Heart right ventricle (tissue), 16 donors: ENCODE data around the gene PREPL. TPM values are rescaled to one million over a fixed set of nuclear protein-coding genes. Genes with fewer than 3 reads are reported as not detected.

Experiments
- ATAC-seq, 8 donors: fragments of 200-7000 bp; cut with Tn5 transposase; one replicate each; pipeline ENCODE4 v1.9.1; 2020; ENCODE audit warnings: mild to moderate bottlenecking in 8 of 8, moderate library complexity in 8 of 8, moderate number of reproducible peaks in 1 of 8
- DNase-seq, 2 donors: peaks; one replicate each; pipeline ENCODE4 v3.0.0-alpha.2; 2020
- H3K27ac ChIP-seq, 10 donors: fragments of 200-600 bp; sonication (generic) in 2 of 10; one replicate each; pipeline versions ENCODE4 v1.5.0 to v1.8.0; 2020 to 2022; ENCODE audit warnings: mild to moderate bottlenecking in 3 of 10
- H3K27me3 ChIP-seq, 7 donors: fragments of 200-600 bp; one replicate each; pipeline ENCODE4 v1.8.0; 2021 to 2022; ENCODE audit warnings: mild to moderate bottlenecking in 2 of 7
- H3K36me3 ChIP-seq, 9 donors: fragments of 200-600 bp; sonication (generic) in 1 of 9; one replicate each; pipeline versions ENCODE4 v1.5.0 to v1.8.0; 2020 to 2022; ENCODE audit warnings: mild to moderate bottlenecking in 2 of 9
- H3K4me1 ChIP-seq, 9 donors: fragments of 200-600 bp; sonication (generic) in 1 of 9; one replicate each; pipeline versions ENCODE4 v1.5.0 to v1.8.0; 2020 to 2022; ENCODE audit warnings: mild to moderate bottlenecking in 4 of 9
- H3K4me3 ChIP-seq, 10 donors: fragments of 200-600 bp; sonication (generic) in 2 of 10; one replicate each; pipeline versions ENCODE4 v1.5.0 to v1.8.0; 2020 to 2022; ENCODE audit warnings: mild to moderate bottlenecking in 7 of 10, moderate library complexity in 2 of 10
- H3K9me3 ChIP-seq, 11 donors: fragments of 200-600 bp in 10 of 11; sonication (generic) in 2 of 11; one replicate each; pipeline versions ENCODE4 v1.5.0 to v1.8.0; 2013 to 2022; ENCODE audit warnings: mild to moderate bottlenecking in 2 of 11, control low read depth in 1 of 11, moderate library complexity in 1 of 11
- CTCF ChIP-seq, 9 donors: fragments of 200-600 bp; sonication (generic) in 2 of 9; IDR thresholded peaks; one replicate each; pipeline versions ENCODE4 v1.5.0 to v1.8.0; 2021 to 2022; ENCODE audit warnings: antibody characterized with exemption in 9 of 9, mild to moderate bottlenecking in 5 of 9, moderate library complexity in 1 of 9
- WGBS, 2 donors: extraction: QIAGEN DNeasy Blood & Tissue Kit; methylation state at CpG; one replicate each; pipeline ENCODE4 v1.1.7; 2013; ENCODE audit warnings: inconsistent platforms in 1 of 2; 5-methylcytosine and 5-hydroxymethylcytosine counted together
- intact Hi-C, 10 donors: fragments of 100-400 bp; cut with DNase I; formaldehyde crosslinking; loops; one replicate each; pipeline versions ENCODE4 v1.11.1 to v1.14.2; 2022
- polyA plus RNA-seq, 2 donors: library from polyadenylated mRNA; stranded (reverse); fragments of 200-250 nt; gene quantifications; one replicate each; pipeline ENCODE4 v1.2.3, GENCODE V29; 2013
- total RNA-seq, 10 donors: library from RNA; stranded (reverse); fragmentation: NEBNext Ultra II Directional in 3 of 10; extraction: Animal tissue kit (Norgen Biotek cat#: 25700) in 3 of 10; gene quantifications; one replicate each; pipeline versions ENCODE4 v1.2.1 to v1.2.4, GENCODE V29; 2021 to 2023
- donor health status: Arrhythmogenic right ventricular cardiomyopathy.
- donor health status: ischemic (EF 13 %, LVEDD 7.1; RV severe dilation, severe dysfunction).
- donor health status: healthy with polysubstance abuse.
- donor health status: DM: no; HTN: yes; CAD: no.
- donor health status: DM: no; HTN: no; CAD: no.
- donor health status: ischemic (EF 25% LVEDD 6.9; RV normal size, moderate dysfunction).
- donor health status: ischemic (EF 25% LVEDD 5.7; RV mildly dilated, moderate dysfunction).
- donor health status: healthy.
- donor health status: DM: yes; HTN: yes; CAD: no.
- donor health status: Ischemic cardiomyopathy.
- donor health status: ischemic (EF 35%, LVEDD 5.7; RV mildly dilated, moderate dysfunction).
- donor health status: nonischemic (EF 11% LVEDD 7.7; RV severe dilation, severe dysfunction).
- donor health status: DM: yes; HTN: yes; CAD: no.
- donor health status: PGD.
- donor health status: ischemic (EF 29% LVEDD 5.4; RV normal size, mild dysfunction).
- donor health status: nonischemic (EF 23%, LVEDD 6.1; RV moderate dilation, normal function).

PREPL gene
- total and polyA plus RNA-seq, 12 donors, result 8.5 to 132 (median 90.9) TPM

- no peak for ATAC-seq
- no peak overlapping the region for H3K4me3 ChIP-seq
- intact Hi-C loops, result no loop called here
Measured at GRCh38 chr2:44271296-44271695, 90.0 kb downstream of the PREPL start.

GRCh38 chr2:44269831-44270230 is 91.5 kb downstream of the PREPL start:
- DNase-seq (no peak), ATAC-seq (no peak)
- Histone ChIP-seq H3K4me3 (no peak overlapping the region), H3K27ac (no peak overlapping the region), H3K9me3 (no peaks in the 10 kb centered on the region), H3K4me1 (peaks cover 0 to 19% (median 7%) of the 10 kb centered on the region in 9 donors), H3K27me3 (no peaks in the 10 kb centered on the region), H3K36me3 (no peaks in the 10 kb centered on the region)
- no peak for TF ChIP-seq CTCF (IDR thresholded peaks at IDR 0.05)
- intact Hi-C loops, result no loop called here
- 66% methylated on average over 1 of the region's 1 CpG for WGBS, 2 donors

More at GRCh38 chr2:44271296-44271695, 90.0 kb downstream of the PREPL start:
- DNase-seq, result no peak
- no peaks in the 10 kb centered on the region for H3K27me3 ChIP-seq
- TF ChIP-seq CTCF (IDR thresholded peaks at IDR 0.05), result no peak
- peaks cover 0 to 24% (median 7%) of the 10 kb centered on the region in 9 donors for H3K4me1 ChIP-seq
- WGBS, 2 donors, result 93 to 96% methylated on average over 7 of the region's 7 CpGs
- H3K27ac ChIP-seq, result no peak overlapping the region
- no peaks in the 10 kb centered on the region for H3K36me3 ChIP-seq
- no peaks in the 10 kb centered on the region for H3K9me3 ChIP-seq

GRCh38 chr2:44267796-44268648 is 93.3 kb downstream of the PREPL start:
- H3K4me1 ChIP-seq, result peaks cover 0 to 19% (median 7%) of the 10 kb centered on the region in 9 donors
- H3K4me3 ChIP-seq, result no peak overlapping the region
- DNase-seq, result peak in 1 of 2 donors; percentile 6
- intact Hi-C loops, result no loop called here
- TF ChIP-seq CTCF (IDR thresholded peaks at IDR 0.05), result no peak
- peak overlapping the region in 8 of 10 donors; percentile 8 to 73 (median 46) for H3K27ac ChIP-seq
- ATAC-seq, result peak; percentile 17 to 96 (median 79)
- H3K9me3 ChIP-seq, result no peaks in the 10 kb centered on the region
- no peaks in the 10 kb centered on the region for H3K27me3 ChIP-seq
- H3K36me3 ChIP-seq, result no peaks in the 10 kb centered on the region
- 50 to 64% methylated on average over 7 of the region's 7 CpGs for WGBS, 2 donors

Other genes starting within 250 kb of the PREPL start
- 10 to 100 TPM; 40.7 to 69.5 (median 55.7) TPM for gene PPM1B, start 192.6 kb downstream of the PREPL start, total RNA-seq
- gene PPM1B, start 192.6 kb downstream of the PREPL start, polyA plus RNA-seq, result 10 to 100 TPM; 20.7 to 24.6 TPM
- under 1 TPM in 1 of 10 donors, not detected in 9; 0.28 TPM for gene SLC3A1, start 86.0 kb downstream of the PREPL start, total RNA-seq
- under 1 TPM; 0.15 to 0.16 TPM for gene SLC3A1, start 86.0 kb downstream of the PREPL start, polyA plus RNA-seq
- gene CAMKMT, start 453 bp upstream of the PREPL start, total RNA-seq, result 1 to 10 TPM; 4.1 to 6.4 (median 4.9) TPM
- 1 to 10 TPM; 4.7 to 4.9 TPM for gene CAMKMT, start 453 bp upstream of the PREPL start, polyA plus RNA-seq